22Rv1 (cell line): ENCODE data around the gene FRAT2.

Experiments used
- ZFX ChIP-seq: fragments of 450-650 bp; IDR thresholded peaks from 2 replicates; pipeline ENCODE4 v1.6.1; 2017; ENCODE audit warnings: antibody characterized with exemption, borderline replicate concordance
- TF ChIP-seq, protein P1 (sequence below): fragments of 450-650 bp; IDR thresholded peaks from 2 replicates; pipeline ENCODE4 v1.5.1; 2017; ENCODE audit warnings: mild to moderate bottlenecking

DNA sequence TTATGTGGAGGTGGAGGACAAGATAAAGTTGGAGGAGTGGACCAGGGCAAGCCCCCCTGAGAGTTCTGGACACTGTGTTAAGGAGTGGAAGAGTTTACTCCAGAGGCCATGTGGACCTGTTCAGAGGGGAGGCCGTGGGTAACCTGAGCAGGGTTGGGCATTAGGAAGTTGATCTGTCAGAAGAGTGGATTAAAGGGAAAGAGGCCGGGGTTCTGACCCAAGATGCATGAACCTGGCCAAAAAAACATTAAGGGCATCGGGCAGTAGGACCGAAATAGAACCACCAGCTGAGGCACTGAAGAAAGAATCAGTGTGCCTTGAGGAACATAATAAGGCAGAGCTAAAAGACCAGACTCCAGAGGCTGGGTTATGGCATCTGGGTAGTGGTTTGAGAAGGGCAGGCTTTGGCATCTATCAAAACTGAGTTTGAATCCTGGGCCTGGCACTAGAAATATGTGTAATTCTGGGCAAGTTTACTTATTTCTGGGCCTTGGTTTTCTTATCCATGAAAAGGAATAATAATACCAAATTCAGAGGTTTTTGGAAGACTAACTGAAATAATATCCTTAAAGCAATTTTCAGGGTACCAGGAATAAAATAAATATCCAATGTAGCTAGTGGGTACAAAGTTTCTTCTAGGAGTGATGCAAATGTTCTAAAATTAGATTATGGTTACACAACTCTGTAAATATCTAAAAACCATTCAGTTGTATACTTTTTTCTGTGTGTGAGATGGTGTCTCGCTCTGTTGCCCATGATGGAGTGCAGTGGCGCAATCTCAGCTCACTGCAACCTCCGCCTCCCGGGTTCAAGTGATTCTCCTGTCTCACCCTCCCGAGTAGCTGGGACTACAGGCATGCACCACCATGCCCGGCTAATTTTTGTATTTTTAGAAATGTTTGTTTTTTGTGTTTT is 26.4 kb downstream of the FRAT2 start:
- TF ChIP-seq, protein P1, sequence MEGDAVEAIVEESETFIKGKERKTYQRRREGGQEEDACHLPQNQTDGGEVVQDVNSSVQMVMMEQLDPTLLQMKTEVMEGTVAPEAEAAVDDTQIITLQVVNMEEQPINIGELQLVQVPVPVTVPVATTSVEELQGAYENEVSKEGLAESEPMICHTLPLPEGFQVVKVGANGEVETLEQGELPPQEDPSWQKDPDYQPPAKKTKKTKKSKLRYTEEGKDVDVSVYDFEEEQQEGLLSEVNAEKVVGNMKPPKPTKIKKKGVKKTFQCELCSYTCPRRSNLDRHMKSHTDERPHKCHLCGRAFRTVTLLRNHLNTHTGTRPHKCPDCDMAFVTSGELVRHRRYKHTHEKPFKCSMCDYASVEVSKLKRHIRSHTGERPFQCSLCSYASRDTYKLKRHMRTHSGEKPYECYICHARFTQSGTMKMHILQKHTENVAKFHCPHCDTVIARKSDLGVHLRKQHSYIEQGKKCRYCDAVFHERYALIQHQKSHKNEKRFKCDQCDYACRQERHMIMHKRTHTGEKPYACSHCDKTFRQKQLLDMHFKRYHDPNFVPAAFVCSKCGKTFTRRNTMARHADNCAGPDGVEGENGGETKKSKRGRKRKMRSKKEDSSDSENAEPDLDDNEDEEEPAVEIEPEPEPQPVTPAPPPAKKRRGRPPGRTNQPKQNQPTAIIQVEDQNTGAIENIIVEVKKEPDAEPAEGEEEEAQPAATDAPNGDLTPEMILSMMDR: no peak
- no peak for TF ChIP-seq ZFX
